Caco-2 (cell line): ENCODE data around the gene RNPEP. TPM values are rescaled to one million over a fixed set of nuclear protein-coding genes. Genes with fewer than 3 reads are reported as not detected.
"Not testable (repeated sequence)": the region's sequence is repeated elsewhere in the genome, so short reads cannot be mapped to it uniquely, and the experiment has no call there.

Experiments
- BruUV-seq: library from RNA; stranded (reverse); fragments of 400-500 nt; replicated peaks from 2 replicates; lab custom pipeline; 2021; lab: Mats Ljungman, UMichigan
- CTCF ChIA-PET: fragments of 300-600 bp; sonication (Branson Sonifier 250); formaldehyde crosslinking; loops from one replicate; lab custom pipeline; 2022; ENCODE audit warnings: antibody characterized with exemption; lab: Charles Lee
- POLR2A ChIA-PET: fragments of 300-600 bp; sonication (Branson Sonifier 250); formaldehyde crosslinking; loops from one replicate; lab custom pipeline; 2022; ENCODE audit warnings: antibody characterized with exemption; lab: Charles Lee
- DNase-seq, 2 experiments: peaks; one replicate each; pipeline versions ENCODE4 v3.0.0 to v3.0.0-alpha.2; 2020 to 2022
- H3K27me3 ChIP-seq: replicated peaks from 2 replicates; pipeline ENCODE4 v1.6.0; 2011; ENCODE audit warnings: low read length; ENCODE audit not compliant: control insufficient read depth, insufficient read depth
- H3K36me3 ChIP-seq: 2 replicates; pipeline ENCODE4 v1.5.1; 2011; ENCODE audit warnings: low read length; ENCODE audit not compliant: control insufficient read depth, insufficient read depth
- H3K4me1 ChIP-seq: fragments of 250-450 bp; sonication (Bioruptor Pico); 2 replicates; pipeline ENCODE4 v1.5.1; 2020; ENCODE audit warnings: mild to moderate bottlenecking
- H3K4me3 ChIP-seq: 2 replicates; pipeline ENCODE4 v1.5.1; 2011; ENCODE audit warnings: low read depth, mild to moderate bottlenecking, control low read depth, low read length
- H3K9me3 ChIP-seq: fragments of 250-450 bp; sonication (Bioruptor Pico); 2 replicates; pipeline ENCODE4 v1.5.1; 2020; ENCODE audit warnings: mild to moderate bottlenecking, moderate library complexity
- H3K27ac Mint-ChIP-seq: one replicate; pipeline ENCODE4 v1.8.0; 2022; ENCODE audit warnings: mixed read lengths; ENCODE audit not compliant: unreplicated experiment
- H3K27me3 Mint-ChIP-seq: one replicate; pipeline ENCODE4 v1.8.0; 2022; ENCODE audit warnings: mixed read lengths; ENCODE audit not compliant: insufficient read depth, unreplicated experiment
- H3K36me3 Mint-ChIP-seq: one replicate; pipeline ENCODE4 v1.8.0; 2022; ENCODE audit warnings: mild to moderate bottlenecking, mixed read lengths; ENCODE audit not compliant: insufficient read depth, unreplicated experiment
- H3K4me1 Mint-ChIP-seq: one replicate; pipeline ENCODE4 v1.8.0; 2022; ENCODE audit warnings: low read depth, mixed read lengths; ENCODE audit not compliant: unreplicated experiment
- H3K4me3 Mint-ChIP-seq: one replicate; pipeline ENCODE4 v1.8.0; 2022; ENCODE audit warnings: mild to moderate bottlenecking, moderate library complexity, mixed read lengths; ENCODE audit not compliant: unreplicated experiment
- H3K9me3 Mint-ChIP-seq: one replicate; pipeline ENCODE4 v1.8.0; 2022; ENCODE audit warnings: mixed read lengths; ENCODE audit not compliant: unreplicated experiment
- intact Hi-C: fragments of 100-400 bp; cut with micrococcal nuclease; formaldehyde crosslinking; loops from one replicate; pipeline ENCODE4 v1.10.0; 2022; ENCODE audit not compliant: unreplicated experiment
- total RNA-seq: library from RNA; stranded (reverse); gene quantifications from 2 replicates; pipeline ENCODE4 v1.2.3, GENCODE V29; 2022
- TF ChIP-seq, protein P1 (sequence below), 2 experiments: fragments of 200-600 bp in 1 of 2; IDR thresholded peaks; 1 replicate in 1 of 2; 2 replicates in 1 of 2; pipeline versions ENCODE4 v1.5.1 to v1.8.0; 2011 to 2022; ENCODE audit warnings: antibody characterized with exemption in 1 of 2, control low read depth in 1 of 2, inconsistent platforms in 1 of 2, low read depth in 1 of 2, low read length in 1 of 2, mild to moderate bottlenecking in 1 of 2, moderate library complexity in 1 of 2; ENCODE audit not compliant: insufficient read depth in 1 of 2, severe bottlenecking in 1 of 2, unreplicated experiment in 1 of 2

The RNPEP gene
- total RNA-seq, 1 experiment from 2014 or later, result 75.9 TPM

DNA sequence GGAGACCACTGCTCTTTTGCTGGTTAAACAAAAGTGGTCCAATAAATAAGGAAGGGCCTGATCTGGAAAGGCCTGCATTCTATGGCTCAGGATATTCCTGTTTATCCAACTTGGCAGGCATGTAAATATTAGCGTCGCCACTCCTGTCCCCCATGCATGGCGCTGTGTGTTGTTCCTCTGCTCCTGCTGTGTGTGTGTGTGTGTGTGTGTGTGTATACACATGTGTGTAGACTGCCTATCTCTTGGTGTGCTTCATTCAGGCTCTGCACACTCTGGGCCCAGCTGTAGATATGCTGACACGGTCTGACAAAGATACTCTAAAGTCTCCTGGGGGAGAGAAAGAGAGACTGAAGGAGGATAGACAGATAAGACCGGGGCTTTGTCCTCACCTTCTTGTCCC is 42.9 kb upstream of the RNPEP start:
- Mint-ChIP-seq H3K9me3 (no peaks in the 10 kb centered on the region), H3K4me3 (no peak overlapping the region), H3K4me1 (no peaks in the 10 kb centered on the region), H3K27ac (no peak overlapping the region), H3K27me3 (peaks cover 4% of the 10 kb centered on the region), H3K36me3 (no peaks in the 10 kb centered on the region)
- CTCF ChIA-PET, result no interaction called here
- no peak for DNase-seq
- no peak overlapping the region for H3K4me3 ChIP-seq
- H3K4me1 ChIP-seq, result no peaks in the 10 kb centered on the region
- H3K36me3 ChIP-seq, result no peaks in the 10 kb centered on the region
- TF ChIP-seq, protein P1, sequence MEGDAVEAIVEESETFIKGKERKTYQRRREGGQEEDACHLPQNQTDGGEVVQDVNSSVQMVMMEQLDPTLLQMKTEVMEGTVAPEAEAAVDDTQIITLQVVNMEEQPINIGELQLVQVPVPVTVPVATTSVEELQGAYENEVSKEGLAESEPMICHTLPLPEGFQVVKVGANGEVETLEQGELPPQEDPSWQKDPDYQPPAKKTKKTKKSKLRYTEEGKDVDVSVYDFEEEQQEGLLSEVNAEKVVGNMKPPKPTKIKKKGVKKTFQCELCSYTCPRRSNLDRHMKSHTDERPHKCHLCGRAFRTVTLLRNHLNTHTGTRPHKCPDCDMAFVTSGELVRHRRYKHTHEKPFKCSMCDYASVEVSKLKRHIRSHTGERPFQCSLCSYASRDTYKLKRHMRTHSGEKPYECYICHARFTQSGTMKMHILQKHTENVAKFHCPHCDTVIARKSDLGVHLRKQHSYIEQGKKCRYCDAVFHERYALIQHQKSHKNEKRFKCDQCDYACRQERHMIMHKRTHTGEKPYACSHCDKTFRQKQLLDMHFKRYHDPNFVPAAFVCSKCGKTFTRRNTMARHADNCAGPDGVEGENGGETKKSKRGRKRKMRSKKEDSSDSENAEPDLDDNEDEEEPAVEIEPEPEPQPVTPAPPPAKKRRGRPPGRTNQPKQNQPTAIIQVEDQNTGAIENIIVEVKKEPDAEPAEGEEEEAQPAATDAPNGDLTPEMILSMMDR (IDR thresholded peaks at IDR 0.05; ENCODE audit: insufficient read depth in 1 of 2, low read depth in 1 of 2, low read length in 1 of 2, severe bottlenecking in 1 of 2, unreplicated experiment in 1 of 2), result no peak
- no TSS peak for BruUV-seq
- no peaks in the 10 kb centered on the region for H3K27me3 ChIP-seq
- H3K9me3 ChIP-seq, result no peaks in the 10 kb centered on the region
- intact Hi-C loops, result no loop called here
- POLR2A ChIA-PET, result no interaction called here

DNA sequence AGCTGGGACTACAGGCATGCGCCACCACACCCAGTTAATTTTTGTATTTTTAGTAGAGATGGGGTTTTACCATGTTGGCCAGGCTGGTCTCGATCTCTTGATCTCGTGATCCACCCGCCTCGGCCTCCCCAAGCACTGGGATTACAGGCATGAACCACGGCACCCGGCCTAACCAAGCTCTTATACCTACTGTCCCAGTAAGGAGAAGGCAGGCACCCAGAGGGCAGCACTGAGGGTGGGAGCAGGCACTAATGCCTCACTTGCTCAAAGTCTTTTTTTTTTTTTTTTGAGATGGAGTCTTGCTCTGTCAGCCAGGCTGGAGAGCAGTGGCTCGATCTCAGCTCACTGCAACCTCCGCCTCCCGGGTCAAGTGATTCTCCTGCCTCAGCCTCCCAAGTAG is 42.1 kb upstream of the RNPEP start:
- H3K27me3 Mint-ChIP-seq, CTCF ChIA-PET, H3K4me1 Mint-ChIP-seq, BruUV-seq, H3K36me3 ChIP-seq, H3K4me3 ChIP-seq, POLR2A ChIA-PET, H3K9me3 Mint-ChIP-seq, H3K36me3 Mint-ChIP-seq, H3K4me3 Mint-ChIP-seq, H3K9me3 ChIP-seq, H3K27me3 ChIP-seq, intact Hi-C loops, DNase-seq, H3K27ac Mint-ChIP-seq, H3K4me1 ChIP-seq: not testable (repeated sequence)

DNA sequence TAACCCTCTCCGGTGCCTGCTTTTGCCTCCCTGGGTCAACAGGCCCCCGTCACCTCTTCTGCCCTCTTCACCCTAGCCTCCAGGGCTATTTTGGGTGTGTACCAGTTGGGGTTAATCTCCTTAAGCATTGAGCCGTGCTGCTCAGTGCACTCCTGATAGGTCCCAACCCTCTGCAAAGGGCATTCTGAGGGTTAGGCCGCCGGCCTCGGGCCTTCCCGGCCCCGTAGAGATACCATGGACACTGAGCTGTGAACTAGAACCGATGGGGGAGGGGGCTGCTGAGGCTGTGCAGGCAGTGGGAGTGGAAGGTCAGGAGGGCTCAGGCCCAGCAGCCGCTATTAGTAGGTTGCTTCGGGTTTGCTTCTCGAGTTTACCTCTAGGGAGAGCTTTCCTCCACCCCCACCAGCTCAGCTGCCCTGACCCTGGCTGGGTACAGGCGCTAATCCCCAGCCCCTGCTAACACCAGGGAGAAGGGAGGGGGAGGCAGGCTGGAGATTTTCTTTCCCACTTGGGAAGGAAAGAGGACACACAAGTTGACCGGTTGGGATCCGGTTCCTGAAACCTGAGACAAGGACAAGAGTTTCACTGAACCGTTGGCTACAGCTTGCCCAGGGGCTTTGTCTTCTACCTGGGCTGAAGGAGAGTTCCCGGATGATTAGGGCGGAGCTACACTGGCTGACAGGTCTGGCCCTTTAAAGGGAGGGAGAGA is 40.9 kb upstream of the RNPEP start:
- Histone ChIP-seq H3K36me3 (no peaks in the 10 kb centered on the region), H3K27me3 (no peaks in the 10 kb centered on the region), H3K4me3 (no peak overlapping the region), H3K9me3 (no peaks in the 10 kb centered on the region), H3K4me1 (no peaks in the 10 kb centered on the region; the same call in 1 of the 2 replicates)
- peaks cover 7% of the 10 kb centered on the region for H3K4me1 Mint-ChIP-seq
- ChIA-PET POLR2A (no interaction called here), CTCF (interaction anchor here (0.5 kb wide), 2 partner anchors 52 to 64 kb away, joined by 3 to 4 read pairs; no protein-coding TSS in a partner anchor)
- no peaks in the 10 kb centered on the region for H3K36me3 Mint-ChIP-seq
- H3K27me3 Mint-ChIP-seq, result no peaks in the 10 kb centered on the region
- no TSS peak for BruUV-seq
- H3K27ac Mint-ChIP-seq, result no peak overlapping the region
- TF ChIP-seq, protein P1 (IDR thresholded peaks at IDR 0.05; ENCODE audit: insufficient read depth in 1 of 2, low read depth in 1 of 2, low read length in 1 of 2, severe bottlenecking in 1 of 2, unreplicated experiment in 1 of 2), result no peak
- no peaks in the 10 kb centered on the region for H3K9me3 Mint-ChIP-seq
- DNase-seq, result peak in 1 of 2 experiments; percentile 67
- intact Hi-C loops, result no loop called here
- peak overlapping the region; percentile 43 for H3K4me3 Mint-ChIP-seq
